ENCODE results near the gene LCORL.
"Not testable (repeated sequence)": the region's sequence is repeated elsewhere in the genome, so short reads cannot be mapped to it uniquely, and the experiment has no call there.

The LCORL gene

GRCh38 chr4:17924189-17924588 is 97.4 kb downstream of the LCORL start:
- no peak for DNase-seq

DNA sequence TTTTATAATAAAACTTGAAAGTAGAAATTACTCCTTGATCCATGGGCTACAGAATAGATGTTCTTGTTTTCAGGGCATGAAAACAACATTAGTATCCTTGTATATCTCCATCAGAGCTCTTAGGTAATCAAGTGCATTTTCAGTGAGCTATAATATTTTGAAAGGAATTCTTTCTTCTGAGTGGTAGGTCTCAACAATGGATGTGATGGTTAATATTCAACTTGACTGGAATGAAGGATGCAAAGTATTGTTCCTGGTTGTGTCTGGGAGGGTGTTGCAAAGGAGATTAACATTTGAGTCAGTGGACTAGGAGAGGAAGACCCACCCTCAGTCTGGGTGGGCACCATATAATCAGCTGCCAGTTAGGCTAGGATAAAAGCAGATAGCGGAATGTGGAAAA is 100.1 kb downstream of the LCORL start:
- no peak for DNase-seq

GRCh38 chr4:17920681-17921080 is 100.9 kb downstream of the LCORL start:
- no peak for DNase-seq

- DNase-seq: no peak
These were observed 106.1 kb downstream of the LCORL start for GRCh38 chr4:17915439-17915838.

- no peak for DNase-seq
These were observed 109.5 kb downstream of the LCORL start for GRCh38 chr4:17912011-17912410.

DNA sequence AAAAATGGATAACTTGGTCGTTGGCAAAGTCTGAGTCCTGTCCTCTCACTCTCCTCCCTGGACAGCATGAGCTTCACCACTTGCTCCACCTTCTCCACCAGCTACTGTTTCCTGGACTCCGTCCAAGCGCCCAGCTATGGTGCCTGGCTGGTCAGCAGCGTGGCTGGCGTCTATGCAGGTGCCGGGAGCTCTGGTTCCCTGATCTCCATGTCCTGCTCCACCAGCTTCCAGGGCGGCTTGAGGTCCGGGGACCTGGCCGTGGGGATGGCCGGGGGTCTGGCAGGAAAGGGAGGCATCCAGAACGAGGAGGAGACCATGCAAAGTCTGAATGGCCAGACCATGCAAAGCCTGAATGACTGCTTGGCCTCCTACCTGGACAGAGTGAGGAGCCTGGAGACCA is 109.9 kb downstream of the LCORL start:
- no peak for DNase-seq

DNA sequence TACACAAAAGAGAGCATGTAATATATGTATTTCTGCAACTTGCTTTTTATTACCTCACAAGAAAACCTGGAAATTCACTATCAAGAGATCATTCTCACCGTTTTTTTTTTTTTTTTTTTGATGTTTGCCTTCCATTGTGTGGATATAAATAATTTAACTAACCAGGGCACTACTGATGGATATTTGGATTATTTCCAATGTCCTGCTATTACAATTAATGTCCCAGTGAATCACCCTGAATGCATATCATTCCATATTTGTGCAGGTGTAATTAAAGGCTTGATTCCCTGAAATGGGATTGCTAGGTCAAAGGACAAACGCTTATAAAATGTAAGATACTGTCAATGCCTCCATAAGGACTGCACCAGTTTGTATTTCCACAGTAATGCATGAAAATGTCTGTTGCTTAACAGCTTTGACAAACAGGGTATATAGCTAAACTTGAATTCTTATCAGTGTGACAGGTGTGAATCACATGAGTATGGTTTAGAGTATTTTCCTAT is 123.0 kb downstream of the LCORL start:
- DNase-seq: no peak

- DNase-seq: no peak
These were observed 126.1 kb downstream of the LCORL start for GRCh38 chr4:17895481-17895880.

- no peak for DNase-seq
These were observed 127.1 kb downstream of the LCORL start for GRCh38 chr4:17894421-17894820.

DNA sequence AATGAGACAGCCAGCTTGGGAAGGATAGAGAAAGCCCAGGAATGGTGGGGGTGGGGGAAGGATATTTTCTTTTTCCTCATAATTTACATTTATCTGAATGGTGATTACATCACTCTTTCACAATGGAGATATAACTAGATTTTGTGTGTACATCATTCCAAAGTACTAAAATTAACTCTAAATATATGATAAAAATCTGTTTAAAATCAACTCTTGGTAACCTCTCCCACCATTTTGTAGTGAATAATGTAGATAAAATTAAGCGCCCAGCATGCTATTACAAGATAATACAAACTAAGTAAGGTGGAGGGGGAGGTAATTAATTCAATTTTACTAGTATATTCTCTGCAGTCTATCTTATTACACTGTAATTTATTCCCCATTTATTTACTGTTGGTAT is 131.9 kb downstream of the LCORL start:
- DNase-seq: no peak

DNA sequence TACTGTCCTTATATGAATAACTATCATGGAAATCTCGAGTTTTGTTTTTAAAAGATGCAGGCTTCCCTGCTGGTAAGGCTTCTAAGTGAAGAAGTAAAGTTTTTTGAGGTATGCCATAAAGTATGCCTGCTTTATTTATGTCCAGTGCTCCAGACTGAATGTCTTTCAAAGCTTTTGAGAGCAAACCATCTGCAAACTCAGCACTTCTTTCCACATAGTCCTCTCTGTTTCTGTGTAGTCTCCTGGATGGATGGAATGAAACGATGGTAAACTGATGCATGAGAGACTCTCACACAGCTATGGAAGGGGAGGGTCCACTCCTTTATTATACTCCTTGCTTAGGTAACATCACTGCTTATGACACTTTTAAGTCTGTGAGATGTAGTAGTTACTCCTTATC is 137.0 kb downstream of the LCORL start:
- no peak for DNase-seq

DNA sequence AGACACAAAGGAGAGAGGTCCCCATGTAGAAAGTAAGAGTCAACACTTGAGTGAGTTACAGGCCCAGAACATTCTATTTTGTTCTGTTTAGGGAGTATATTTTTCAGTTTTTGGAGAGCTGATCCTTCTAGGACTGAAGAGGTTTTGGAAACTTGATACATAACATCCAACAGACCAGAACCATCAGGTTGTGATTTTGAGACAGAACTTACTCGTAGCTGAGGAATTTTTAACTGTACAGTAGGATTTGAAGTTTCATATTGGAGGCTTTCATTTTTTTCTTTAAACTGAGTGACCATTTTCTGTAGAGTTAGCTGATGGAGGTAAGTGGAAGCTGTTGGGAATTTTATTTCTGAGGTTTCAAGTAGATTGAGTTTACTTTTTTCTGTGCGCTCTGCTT is 137.5 kb downstream of the LCORL start:
- DNase-seq: no peak

DNA sequence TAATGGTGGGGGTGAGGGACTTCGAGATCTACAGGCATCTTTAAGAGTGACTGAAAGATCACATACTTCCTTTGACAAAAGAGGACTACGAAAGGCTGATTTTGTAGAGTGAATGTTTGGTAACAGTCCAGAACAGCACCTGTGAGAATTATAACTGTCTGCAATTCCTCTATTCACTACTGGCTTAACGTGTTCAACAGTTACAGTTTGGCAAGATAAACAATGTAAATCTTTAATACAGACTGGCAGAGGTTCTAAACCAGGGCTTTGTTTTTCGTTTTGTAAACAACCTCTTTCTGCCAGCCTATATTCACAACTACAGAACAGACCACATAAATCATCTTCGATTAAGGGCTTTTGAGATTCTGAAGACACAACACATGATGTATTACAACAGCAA is 143.9 kb downstream of the LCORL start:
- DNase-seq: no peak

DNA sequence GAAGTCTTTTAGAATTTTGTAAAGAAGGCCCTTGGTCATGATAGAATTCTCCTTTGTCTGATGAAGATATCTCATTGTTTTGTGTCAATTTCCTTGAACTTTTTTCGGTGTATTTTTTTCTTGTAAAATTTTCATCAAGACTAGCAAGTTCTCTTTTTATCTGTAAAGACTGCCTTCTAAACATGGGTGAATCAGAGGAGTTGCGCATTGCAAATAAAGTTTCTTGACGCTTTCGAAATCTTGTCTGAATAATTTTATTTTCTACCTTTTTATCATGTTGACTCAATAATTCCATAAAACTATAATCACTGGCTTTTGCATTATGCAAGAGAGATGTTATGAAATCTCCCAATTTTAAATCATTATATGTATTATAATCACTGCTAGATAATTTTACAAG is 144.6 kb downstream of the LCORL start:
- DNase-seq: no peak

- DNase-seq: no peak
These were observed 146.0 kb downstream of the LCORL start for GRCh38 chr4:17875402-17876070.

- DNase-seq: no peak
These were observed 152.2 kb downstream of the LCORL start for GRCh38 chr4:17869327-17869726.

DNA sequence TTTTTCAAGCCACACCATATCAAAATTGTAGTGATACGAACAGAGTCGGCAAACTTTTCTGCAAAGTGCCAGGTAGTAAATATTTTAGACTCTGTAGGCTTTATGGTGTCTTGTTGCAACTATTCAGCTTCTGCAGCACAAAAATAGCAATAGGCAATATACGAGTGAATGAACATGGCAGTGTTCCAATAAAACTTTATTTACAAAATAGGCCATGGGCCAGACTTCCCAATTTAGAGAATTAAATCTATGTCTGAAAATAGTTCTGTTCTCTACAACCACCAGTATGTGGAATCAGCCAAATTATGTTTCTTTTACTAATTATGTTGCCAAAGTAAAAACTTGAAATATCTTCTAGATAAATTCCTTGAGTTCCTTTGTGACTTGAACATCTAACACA is 154.3 kb downstream of the LCORL start:
- no peak for DNase-seq

DNA sequence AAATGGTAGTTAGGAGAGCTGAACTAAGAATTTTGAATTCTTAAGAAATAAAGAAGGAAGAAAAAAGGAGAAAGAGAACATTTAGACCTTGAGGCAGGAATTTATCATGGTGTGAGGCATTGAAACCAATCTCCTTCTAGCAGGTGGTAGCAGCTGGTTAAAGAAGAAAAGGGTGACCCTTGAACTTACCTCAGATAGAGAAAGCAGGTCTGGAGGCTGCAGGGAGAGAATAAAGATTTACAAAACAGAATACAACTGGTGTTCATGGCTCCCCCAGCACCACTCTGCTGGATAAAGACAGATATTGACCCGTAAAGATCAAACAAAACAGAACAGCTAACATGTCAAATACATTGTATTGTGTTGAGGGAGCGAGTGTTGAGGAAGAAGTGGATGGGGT is 154.7 kb downstream of the LCORL start:
- no peak for DNase-seq

DNA sequence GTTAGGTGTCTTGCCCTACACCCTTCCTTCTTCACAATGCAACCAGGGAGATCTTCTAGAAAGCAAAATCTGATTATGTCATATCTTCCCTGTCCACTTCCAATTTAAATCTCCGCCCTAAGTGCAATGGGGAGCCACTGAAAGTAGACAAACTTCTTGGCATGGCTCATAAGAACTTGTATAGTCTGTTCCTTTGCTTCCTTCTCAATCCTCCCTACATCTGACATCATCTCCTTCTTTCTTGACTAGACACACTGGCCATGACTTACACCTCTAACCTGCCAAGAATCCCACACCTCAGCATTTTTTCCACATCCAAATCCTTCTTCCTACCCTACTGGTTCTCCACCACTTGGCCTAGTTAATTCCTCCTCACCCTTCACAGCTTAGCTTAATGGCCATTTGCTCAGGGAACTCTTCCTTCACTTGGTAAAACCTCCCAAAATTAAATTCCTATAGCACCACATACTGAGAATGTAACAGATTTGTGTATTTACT is 155.6 kb downstream of the LCORL start:
- no peak for DNase-seq

GRCh38 chr4:17861906-17862305 is 159.6 kb downstream of the LCORL start:
- DNase-seq: not testable (repeated sequence)

DNA sequence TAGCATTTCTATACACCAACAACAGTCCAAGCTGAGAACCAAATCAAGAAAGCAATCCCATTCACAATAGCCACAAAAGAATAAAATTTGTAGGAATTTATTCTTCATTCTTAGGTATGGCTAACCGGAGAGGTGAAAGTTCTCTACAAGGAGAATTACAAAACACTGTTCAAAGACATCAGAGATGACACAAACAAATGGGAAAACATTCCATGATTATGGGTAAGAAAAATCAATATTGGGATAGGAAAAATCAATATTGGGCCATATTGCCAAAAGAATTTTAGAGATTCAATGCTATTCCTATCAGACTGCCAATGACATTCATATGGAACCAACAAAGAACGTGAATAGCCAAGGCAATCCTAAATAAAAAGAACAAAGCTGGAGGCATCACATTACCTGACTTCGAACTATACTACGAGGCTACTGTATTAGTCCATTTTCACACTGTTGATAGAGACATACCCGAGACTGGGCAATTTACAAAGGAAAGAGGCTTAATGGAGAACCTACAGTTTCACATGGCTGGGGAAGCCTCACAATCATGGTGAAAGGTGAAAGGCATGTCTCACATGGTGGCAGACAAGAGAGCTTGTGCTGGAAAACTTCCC is 161.7 kb downstream of the LCORL start:
- DNase-seq: no peak

GRCh38 chr4:17854036-17854435 is 167.5 kb downstream of the LCORL start:
- no peak for DNase-seq

DNA sequence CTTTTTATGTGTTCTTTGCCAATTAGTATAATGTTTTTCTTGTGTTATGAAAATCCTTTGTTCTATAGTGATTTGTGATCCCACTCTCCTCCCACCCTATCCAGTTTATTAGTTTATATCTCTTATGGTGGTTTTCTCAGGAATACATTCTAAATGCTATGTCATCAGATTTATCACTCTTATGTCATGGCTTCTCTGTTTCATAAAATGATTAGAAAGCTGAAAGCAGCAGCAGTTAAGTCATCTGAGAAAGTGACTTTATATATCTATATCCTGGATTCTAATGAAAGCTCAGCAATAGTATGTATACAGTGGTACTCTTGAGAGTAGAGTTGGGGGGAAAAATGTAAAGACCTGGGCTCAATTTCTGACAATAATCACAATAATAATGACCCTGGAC is 169.6 kb downstream of the LCORL start:
- DNase-seq: no peak

DNA sequence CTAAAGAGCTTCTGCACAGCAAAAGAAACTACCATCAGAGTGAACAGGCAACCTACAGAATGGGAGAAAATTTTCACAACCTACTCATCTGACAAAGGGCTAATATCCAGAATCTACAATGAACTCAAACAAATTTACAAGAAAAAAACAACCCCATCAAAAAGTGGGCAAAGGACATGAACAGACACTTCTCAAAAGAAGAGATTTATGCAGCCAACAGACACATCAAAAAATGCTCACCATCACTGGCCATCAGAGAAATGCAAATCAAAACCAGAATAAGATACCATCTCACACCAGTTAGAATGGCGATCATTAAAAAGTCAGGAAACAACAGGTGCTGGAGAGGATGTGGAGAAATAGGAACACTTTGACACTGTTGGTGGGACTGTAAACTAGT is 171.3 kb downstream of the LCORL start:
- DNase-seq: not testable (repeated sequence)

DNA sequence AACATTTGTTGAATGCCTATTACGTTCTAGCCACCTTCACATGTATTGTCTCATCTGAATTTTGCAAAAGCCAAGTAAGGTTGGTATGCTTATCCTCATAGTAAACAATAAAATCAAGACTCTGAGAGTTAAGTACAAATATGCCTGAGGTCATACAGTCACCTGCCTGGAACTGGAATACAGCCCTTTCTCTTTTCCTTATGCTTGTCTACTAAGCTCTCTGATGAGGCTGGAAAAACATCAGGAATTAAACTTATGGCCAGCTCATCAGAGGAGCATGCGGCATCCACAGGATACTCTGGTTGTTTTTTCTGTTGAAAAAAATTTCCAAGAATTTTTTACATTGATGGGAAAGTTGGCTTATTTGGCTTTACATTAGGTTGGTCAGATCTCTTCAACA is 175.3 kb downstream of the LCORL start:
- no peak for DNase-seq
